ENCODE data around the gene DNAJC5G.

DNAJC5G gene

GRCh38 chr2:27250652-27251379 is 24.4 kb upstream of the DNAJC5G start:
- TF ChIP-seq, protein P1, sequence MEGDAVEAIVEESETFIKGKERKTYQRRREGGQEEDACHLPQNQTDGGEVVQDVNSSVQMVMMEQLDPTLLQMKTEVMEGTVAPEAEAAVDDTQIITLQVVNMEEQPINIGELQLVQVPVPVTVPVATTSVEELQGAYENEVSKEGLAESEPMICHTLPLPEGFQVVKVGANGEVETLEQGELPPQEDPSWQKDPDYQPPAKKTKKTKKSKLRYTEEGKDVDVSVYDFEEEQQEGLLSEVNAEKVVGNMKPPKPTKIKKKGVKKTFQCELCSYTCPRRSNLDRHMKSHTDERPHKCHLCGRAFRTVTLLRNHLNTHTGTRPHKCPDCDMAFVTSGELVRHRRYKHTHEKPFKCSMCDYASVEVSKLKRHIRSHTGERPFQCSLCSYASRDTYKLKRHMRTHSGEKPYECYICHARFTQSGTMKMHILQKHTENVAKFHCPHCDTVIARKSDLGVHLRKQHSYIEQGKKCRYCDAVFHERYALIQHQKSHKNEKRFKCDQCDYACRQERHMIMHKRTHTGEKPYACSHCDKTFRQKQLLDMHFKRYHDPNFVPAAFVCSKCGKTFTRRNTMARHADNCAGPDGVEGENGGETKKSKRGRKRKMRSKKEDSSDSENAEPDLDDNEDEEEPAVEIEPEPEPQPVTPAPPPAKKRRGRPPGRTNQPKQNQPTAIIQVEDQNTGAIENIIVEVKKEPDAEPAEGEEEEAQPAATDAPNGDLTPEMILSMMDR (conservative IDR thresholded peaks at IDR 0.05; ENCODE audit: low read depth, low read length) = no peak
- no peak overlapping the region for H3K4me3 ChIP-seq (ENCODE audit: low read length)

GRCh38 chr2:27251766-27252165 is 23.5 kb upstream of the DNAJC5G start:
- DNase-seq (ENCODE audit: low read depth) = no peak
- TF ChIP-seq, protein P1 (conservative IDR thresholded peaks at IDR 0.05; ENCODE audit: low read depth, low read length) = no peak
- no peak overlapping the region for H3K4me3 ChIP-seq (ENCODE audit: low read length)

More at GRCh38 chr2:27250652-27251379, 24.4 kb upstream of the DNAJC5G start:
- no peak for DNase-seq (ENCODE audit: low read depth)

- TF ChIP-seq, protein P1 (conservative IDR thresholded peaks at IDR 0.05; ENCODE audit: low read depth, low read length) = no peak
- H3K4me3 ChIP-seq (ENCODE audit: low read length) = no peak overlapping the region
Measured at GRCh38 chr2:27255187-27255586, 20.0 kb upstream of the DNAJC5G start.

DNA sequence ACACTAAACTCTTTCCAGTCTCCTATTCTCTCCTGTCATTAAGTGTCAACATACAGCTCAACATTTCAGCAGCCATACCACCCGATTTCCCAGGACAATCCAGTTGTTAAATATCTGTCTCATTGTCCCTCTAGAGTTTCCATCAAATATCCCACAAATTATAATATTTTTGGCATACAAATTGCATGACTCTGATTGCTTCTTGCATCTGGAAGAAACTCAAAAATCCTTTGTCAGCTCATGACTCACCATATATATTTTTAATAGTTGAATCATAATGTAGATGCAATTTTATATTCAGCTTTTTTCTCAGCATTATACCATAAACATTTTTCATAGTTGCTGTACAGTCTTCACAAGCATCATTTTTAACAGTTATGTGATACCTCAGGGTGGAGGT is 19.6 kb upstream of the DNAJC5G start:
- DNase-seq (ENCODE audit: low read depth) = no peak
- TF ChIP-seq, protein P1 (conservative IDR thresholded peaks at IDR 0.05; ENCODE audit: low read depth, low read length) = no peak
- no peak overlapping the region for H3K4me3 ChIP-seq (ENCODE audit: low read length)

More at GRCh38 chr2:27255187-27255586, 20.0 kb upstream of the DNAJC5G start:
- DNase-seq (ENCODE audit: low read depth) = no peak

DNA sequence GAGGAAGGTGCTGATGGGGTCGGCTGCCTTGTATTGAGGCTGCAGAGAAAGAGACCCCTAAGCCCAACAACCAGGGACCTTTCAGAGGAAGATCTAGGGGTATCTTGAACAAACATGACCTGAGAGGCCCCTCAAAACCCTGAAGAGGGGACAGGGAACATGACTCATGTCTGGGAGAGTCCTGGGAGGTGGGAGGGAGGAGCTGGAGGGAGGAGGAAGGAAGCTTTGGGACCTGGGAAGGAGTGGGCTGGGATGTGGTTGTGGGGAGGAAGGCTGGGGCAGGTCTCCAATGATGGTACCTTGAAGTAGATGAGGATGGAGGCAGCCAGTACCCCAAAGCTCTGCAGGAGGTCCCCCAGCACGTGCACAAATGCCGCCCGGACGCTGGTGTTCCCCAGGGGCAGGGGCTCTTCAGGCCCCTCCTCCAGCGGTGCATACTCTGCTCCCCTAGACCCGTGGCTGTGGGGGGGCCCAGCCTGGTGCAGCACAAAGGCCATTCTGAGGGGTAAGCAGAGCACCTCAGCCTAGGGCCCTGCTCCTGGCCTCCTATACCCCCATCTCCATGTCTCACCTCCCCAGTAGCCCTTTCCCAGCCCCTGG is 18.3 kb upstream of the DNAJC5G start:
- DNase-seq (ENCODE audit: low read depth) = no peak
- TF ChIP-seq, protein P1 (conservative IDR thresholded peaks at IDR 0.05; ENCODE audit: low read depth, low read length) = no peak

DNA sequence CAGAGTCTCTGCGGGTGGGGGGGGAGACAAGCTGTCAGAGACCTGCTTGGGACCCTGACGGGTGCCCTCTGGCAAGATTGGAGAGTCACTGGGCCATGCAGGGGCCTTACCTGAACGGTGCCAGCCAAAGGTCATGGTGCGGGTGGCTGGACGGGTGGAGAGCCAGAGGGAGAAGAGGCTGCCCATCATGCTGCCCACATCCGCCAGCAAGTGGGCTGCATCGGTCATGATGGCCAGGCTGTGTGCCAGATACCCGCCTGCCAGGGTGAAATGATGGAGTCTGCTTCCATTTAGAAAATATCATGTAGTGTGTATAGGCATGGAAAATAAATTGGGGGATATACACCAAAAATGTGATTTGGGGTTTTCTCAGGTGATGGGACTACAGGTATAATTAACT is 17.2 kb upstream of the DNAJC5G start:
- H3K4me3 ChIP-seq (ENCODE audit: low read length) = no peak overlapping the region
- TF ChIP-seq, protein P1 (conservative IDR thresholded peaks at IDR 0.05; ENCODE audit: low read depth, low read length) = no peak
- DNase-seq (ENCODE audit: low read depth) = no peak

More for the DNA sequence above, 18.3 kb upstream of the DNAJC5G start:
- H3K4me3 ChIP-seq (ENCODE audit: low read length) = no peak overlapping the region
